ENCODE data around the gene EIF5B. TPM values are rescaled to one million over a fixed set of nuclear protein-coding genes. Genes with fewer than 3 reads are reported as not detected.

EIF5B gene
- total and polyA plus RNA-seq, 2 of the 8 experiments (the other 6 are each of a cell fraction or from before 2014, with no cell fraction given) = 10.7 to 64.5 TPM

- no peak for TF ChIP-seq GTF2F1 (IDR thresholded peaks at IDR 0.05; ENCODE audit: borderline replicate concordance, low read depth, low read length)
- no peak for TF ChIP-seq SUZ12 (IDR thresholded peaks at IDR 0.05; ENCODE audit: low read length)
- no peak for TF ChIP-seq CTCF (IDR thresholded peaks at IDR 0.05; ENCODE audit: control extremely low read depth in 1 of 3, insufficient read depth in 1 of 3, low read depth in 1 of 3, low read length in 3 of 3)
- no peak for TF ChIP-seq RNF2 (IDR thresholded peaks at IDR 0.05; ENCODE audit: borderline replicate concordance, low read depth, low read length, missing control alignments, poor library complexity, severe bottlenecking)
- TF ChIP-seq BACH1 (IDR thresholded peaks at IDR 0.05; ENCODE audit: low read length) = no peak
Observed at GRCh38 chr2:99450199-99450598, 113.0 kb downstream of the EIF5B start (continued).

Other genes starting within 250 kb of the EIF5B start
- gene C2orf15, start 195.7 kb upstream of the EIF5B start, total RNA-seq (2021; fragmentation: NEBNext Ultra II Directional; extraction: Animal tissue kit (Norgen Biotek cat#: 25700)) = 5.5 and 6.5 TPM in 2 replicates
- 3.0 and 3.6 TPM in 2 replicates for gene C2orf15, start 195.7 kb upstream of the EIF5B start, polyA plus RNA-seq (2011; rRNA removed)
- gene TSGA10, start 182.4 kb upstream of the EIF5B start, total RNA-seq (2021; fragmentation: NEBNext Ultra II Directional; extraction: Animal tissue kit (Norgen Biotek cat#: 25700)) = 5.7 and 7.4 TPM in 2 replicates
- 1.2 and 2.2 TPM in 2 replicates for gene TSGA10, start 182.4 kb upstream of the EIF5B start, polyA plus RNA-seq (2011; rRNA removed)
- 8.8 and 10.9 TPM in 2 replicates for gene LIPT1, start 182.4 kb upstream of the EIF5B start, total RNA-seq (2021; fragmentation: NEBNext Ultra II Directional; extraction: Animal tissue kit (Norgen Biotek cat#: 25700))
- 6.1 and 8.0 TPM in 2 replicates for gene LIPT1, start 182.4 kb upstream of the EIF5B start, polyA plus RNA-seq (2011; rRNA removed)
- gene MITD1, start 156.3 kb upstream of the EIF5B start, total RNA-seq (2021; fragmentation: NEBNext Ultra II Directional; extraction: Animal tissue kit (Norgen Biotek cat#: 25700)) = 31.7 and 36.2 TPM in 2 replicates
- gene MITD1, start 156.3 kb upstream of the EIF5B start, polyA plus RNA-seq (2011; rRNA removed) = 8.9 and 15.2 TPM in 2 replicates
- gene MRPL30, start 156.2 kb upstream of the EIF5B start, total RNA-seq (2021; fragmentation: NEBNext Ultra II Directional; extraction: Animal tissue kit (Norgen Biotek cat#: 25700)) = 43.4 and 46.2 TPM in 2 replicates
- 15.5 and 22.3 TPM in 2 replicates for gene MRPL30, start 156.2 kb upstream of the EIF5B start, polyA plus RNA-seq (2011; rRNA removed)
- not detected in 2 replicates for gene LYG2, start 81.7 kb upstream of the EIF5B start, total RNA-seq (2021; fragmentation: NEBNext Ultra II Directional; extraction: Animal tissue kit (Norgen Biotek cat#: 25700))
- not detected in 2 replicates for gene LYG2, start 81.7 kb upstream of the EIF5B start, polyA plus RNA-seq (2011; rRNA removed)
- gene LYG1, start 36.2 kb upstream of the EIF5B start, total RNA-seq (2021; fragmentation: NEBNext Ultra II Directional; extraction: Animal tissue kit (Norgen Biotek cat#: 25700)) = 0.86 TPM in 1 of 2 replicates, not detected in the other
- gene LYG1, start 36.2 kb upstream of the EIF5B start, polyA plus RNA-seq (2011; rRNA removed) = 0.60 and 0.68 TPM in 2 replicates
- 33.0 and 35.6 TPM in 2 replicates for gene TXNDC9, start 1.1 kb upstream of the EIF5B start, total RNA-seq (2021; fragmentation: NEBNext Ultra II Directional; extraction: Animal tissue kit (Norgen Biotek cat#: 25700))
- 9.5 and 12.9 TPM in 2 replicates for gene TXNDC9, start 1.1 kb upstream of the EIF5B start, polyA plus RNA-seq (2011; rRNA removed)
- 29.2 and 34.3 TPM in 2 replicates for gene REV1, start 152.6 kb downstream of the EIF5B start, total RNA-seq (2021; fragmentation: NEBNext Ultra II Directional; extraction: Animal tissue kit (Norgen Biotek cat#: 25700))
- gene REV1, start 152.6 kb downstream of the EIF5B start, polyA plus RNA-seq (2011; rRNA removed) = 9.9 and 16.6 TPM in 2 replicates

Measured in H1 (cell line).